Tibial artery (tissue), 4 donors: ENCODE data around the gene INA.
A peak's percentile ranks its signal among the peaks of the same experiment; 100 is the strongest.

Source experiments
- DNase-seq, 2 donors: peaks; one replicate each; pipeline ENCODE4 v3.0.0-alpha.2; 2019
- H3K27ac ChIP-seq, 2 donors: fragments of 200-600 bp; sonication (generic) in 1 of 2; 1 replicate in 1 of 2; 2 replicates in 1 of 2; pipeline ENCODE4 v1.5.1; 2018 to 2019; ENCODE audit warnings: mild to moderate bottlenecking in 1 of 2
- H3K27me3 ChIP-seq, 2 donors: fragments of 200-600 bp; sonication (generic) in 1 of 2; one replicate each; pipeline versions ENCODE4 v1.5.1 to v1.6.0; 2016 to 2019
- H3K36me3 ChIP-seq, 3 donors: fragments of 200-600 bp; sonication (generic) in 2 of 3; one replicate each; pipeline ENCODE4 v1.5.1; 2016 to 2019; ENCODE audit warnings: mild to moderate bottlenecking in 2 of 3
- H3K4me1 ChIP-seq, 4 donors: fragments of 200-600 bp; sonication (generic) in 2 of 4; 1 replicate in 3 of 4; 2 replicates in 1 of 4; pipeline ENCODE4 v1.5.1; 2016 to 2019
- H3K4me3 ChIP-seq, 2 donors: fragments of 200-600 bp; sonication (generic) in 1 of 2; 1 replicate in 1 of 2; 2 replicates in 1 of 2; pipeline ENCODE4 v1.5.1; 2018 to 2019; ENCODE audit warnings: mild to moderate bottlenecking in 2 of 2
- H3K9me3 ChIP-seq, 3 donors: fragments of 200-600 bp; sonication (generic) in 1 of 3; one replicate each; pipeline ENCODE4 v1.5.1; 2016 to 2019
- CTCF ChIP-seq, 2 experiments: fragments of 200-600 bp in 1 of 2; fragments of 450-650 bp in 1 of 2; IDR thresholded peaks; one replicate each; pipeline ENCODE4 v1.5.1; 2017 to 2019; ENCODE audit warnings: antibody characterized with exemption in 2 of 2, mild to moderate bottlenecking in 1 of 2, moderate library complexity in 1 of 2
- intact Hi-C: fragments of 100-400 bp; cut with DNase I; formaldehyde crosslinking; loops from one replicate; pipeline ENCODE4 v1.15.0; 2023; ENCODE audit warnings: low total_unique reads

Gene INA

GRCh38 chr10:103277713-103278536 lies 987 bp downstream of the INA start:
- peaks cover 12 to 62% of the 10 kb centered on the region in 2 donors for H3K27me3 ChIP-seq
- no peak for DNase-seq
- intact Hi-C loops: no loop called here
- H3K4me1 ChIP-seq: peaks cover 0 to 28% (median 22%) of the 10 kb centered on the region in 4 donors
- no peaks in the 10 kb centered on the region for H3K9me3 ChIP-seq
- no peak overlapping the region for H3K27ac ChIP-seq
- TF ChIP-seq CTCF (IDR thresholded peaks at IDR 0.05): no peak
- H3K36me3 ChIP-seq: no peaks in the 10 kb centered on the region
- peak overlapping the region in 1 of 2 donors; percentile 35 for H3K4me3 ChIP-seq

GRCh38 chr10:103278537-103278823 lies 1.5 kb downstream of the INA start:
- Histone ChIP-seq H3K9me3 (no peaks in the 10 kb centered on the region), H3K4me1 (peaks cover 0 to 22% (median 17%) of the 10 kb centered on the region in 4 donors), H3K4me3 (no peak overlapping the region), H3K27me3 (peaks cover 12 to 62% of the 10 kb centered on the region in 2 donors), H3K36me3 (no peaks in the 10 kb centered on the region), H3K27ac (no peak overlapping the region)
- intact Hi-C loops: no loop called here
- no peak for DNase-seq
- TF ChIP-seq CTCF (IDR thresholded peaks at IDR 0.05): no peak

GRCh38 chr10:103278862-103279298 lies 1.9 kb downstream of the INA start:
- peaks cover 12 to 62% of the 10 kb centered on the region in 2 donors for H3K27me3 ChIP-seq

GRCh38 chr10:103280031-103280430 lies 3.1 kb downstream of the INA start:
- TF ChIP-seq CTCF (IDR thresholded peaks at IDR 0.05): no peak
- DNase-seq: no peak
- intact Hi-C loops: no loop called here

More at GRCh38 chr10:103278862-103279298, 1.9 kb downstream of the INA start:
- peaks cover 0 to 18% (median 15%) of the 10 kb centered on the region in 4 donors for H3K4me1 ChIP-seq
- no peak for TF ChIP-seq CTCF (IDR thresholded peaks at IDR 0.05)
- H3K9me3 ChIP-seq: no peaks in the 10 kb centered on the region
- intact Hi-C loops: no loop called here
- H3K27ac ChIP-seq: no peak overlapping the region
- no peaks in the 10 kb centered on the region for H3K36me3 ChIP-seq
- H3K4me3 ChIP-seq: no peak overlapping the region
- peak in 1 of 2 donors; percentile 29 for DNase-seq

GRCh38 chr10:103280506-103280905 lies 3.6 kb downstream of the INA start:
- Histone ChIP-seq H3K27ac (no peak overlapping the region), H3K9me3 (no peaks in the 10 kb centered on the region), H3K27me3 (peaks cover 12 to 75% of the 10 kb centered on the region in 2 donors), H3K4me3 (no peak overlapping the region), H3K4me1 (peaks cover 0 to 18% (median 15%) of the 10 kb centered on the region in 4 donors), H3K36me3 (no peaks in the 10 kb centered on the region)
- intact Hi-C loops: no loop called here
- no peak for TF ChIP-seq CTCF (IDR thresholded peaks at IDR 0.05)
- DNase-seq: no peak

More at GRCh38 chr10:103280031-103280430, 3.1 kb downstream of the INA start:
- Histone ChIP-seq H3K27ac (no peak overlapping the region), H3K27me3 (peaks cover 12 to 72% of the 10 kb centered on the region in 2 donors), H3K4me3 (no peak overlapping the region), H3K4me1 (peaks cover 0 to 18% (median 15%) of the 10 kb centered on the region in 4 donors), H3K9me3 (no peaks in the 10 kb centered on the region), H3K36me3 (no peaks in the 10 kb centered on the region)
